ENCODE data around the gene NCAPD3.

NCAPD3 gene

GRCh38 chr11:134250675-134251074, 26.9 kb upstream of the NCAPD3 start:
- no peak for DNase-seq

DNA sequence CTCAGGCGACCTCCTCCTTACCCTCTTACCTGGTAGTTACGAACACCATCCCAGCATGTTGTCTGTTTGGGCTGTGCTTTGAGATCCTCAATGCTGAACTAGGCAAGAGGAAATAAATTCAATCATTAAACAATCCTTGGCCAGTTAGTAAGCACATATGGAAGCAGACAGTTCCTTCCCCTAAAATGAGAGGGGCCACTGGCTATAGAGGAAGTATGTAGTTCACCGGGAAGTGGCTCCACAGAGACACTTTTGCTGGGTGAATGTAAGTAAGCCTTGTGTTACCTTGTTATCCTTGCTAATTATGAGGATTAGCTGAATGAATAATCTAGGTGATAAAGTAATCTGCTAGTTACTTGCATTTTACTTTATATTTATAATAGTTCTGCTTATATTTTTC, 26.5 kb upstream of the NCAPD3 start:
- DNase-seq = no peak

DNA sequence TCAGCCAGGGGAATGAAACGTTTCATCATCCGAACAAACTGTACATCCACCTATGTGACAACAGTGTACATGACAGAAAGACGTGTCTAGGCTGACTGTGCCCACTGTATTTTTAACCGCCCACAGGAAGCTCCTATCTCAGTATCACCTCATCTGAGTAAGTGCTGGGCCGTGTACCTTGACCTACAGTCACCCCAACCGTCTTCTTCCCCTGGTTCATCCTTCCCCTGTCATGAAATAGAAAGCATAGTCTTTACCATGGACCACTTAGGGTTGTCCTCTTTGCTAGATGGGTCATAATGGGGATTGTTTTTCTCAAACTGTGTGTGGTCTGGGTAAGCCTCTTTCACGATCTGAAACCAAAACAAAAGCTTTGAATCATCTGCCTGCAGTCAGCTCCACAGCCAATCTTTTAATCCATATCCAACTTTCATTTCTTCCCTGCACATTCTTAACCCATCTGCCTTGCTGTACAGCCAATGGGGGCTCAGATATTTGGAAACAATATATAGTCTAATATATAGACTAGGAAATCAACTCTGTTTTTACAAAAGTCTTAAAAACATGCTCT, 25.2 kb upstream of the NCAPD3 start:
- no peak for DNase-seq

- DNase-seq = no peak
Observed at GRCh38 chr11:134246678-134247077, 22.9 kb upstream of the NCAPD3 start.

- DNase-seq = no peak
Observed at GRCh38 chr11:134246100-134246499, 22.3 kb upstream of the NCAPD3 start.

DNA sequence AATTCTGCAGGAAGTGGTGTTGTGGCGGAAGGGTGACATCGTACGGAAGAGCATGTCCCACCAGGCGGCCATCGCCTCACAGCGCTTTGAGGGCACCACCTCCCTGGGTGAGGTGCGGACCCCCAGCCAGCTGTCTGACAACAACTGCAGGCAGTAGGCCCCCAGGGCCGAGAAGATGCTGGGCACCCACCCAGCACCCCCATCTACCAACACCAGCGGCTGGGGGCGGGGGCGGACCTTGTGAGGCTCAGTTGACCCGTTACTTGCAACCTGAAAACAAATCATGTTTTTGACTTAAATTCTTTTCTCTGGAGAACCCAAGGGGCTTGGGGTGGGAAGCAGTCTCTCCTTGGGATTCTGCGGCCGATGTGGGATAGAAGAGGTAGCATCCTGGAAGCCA, 21.7 kb upstream of the NCAPD3 start:
- DNase-seq = no peak

- peak; percentile 25 for DNase-seq
Observed at GRCh38 chr11:134244593-134244992, 20.8 kb upstream of the NCAPD3 start.

DNA sequence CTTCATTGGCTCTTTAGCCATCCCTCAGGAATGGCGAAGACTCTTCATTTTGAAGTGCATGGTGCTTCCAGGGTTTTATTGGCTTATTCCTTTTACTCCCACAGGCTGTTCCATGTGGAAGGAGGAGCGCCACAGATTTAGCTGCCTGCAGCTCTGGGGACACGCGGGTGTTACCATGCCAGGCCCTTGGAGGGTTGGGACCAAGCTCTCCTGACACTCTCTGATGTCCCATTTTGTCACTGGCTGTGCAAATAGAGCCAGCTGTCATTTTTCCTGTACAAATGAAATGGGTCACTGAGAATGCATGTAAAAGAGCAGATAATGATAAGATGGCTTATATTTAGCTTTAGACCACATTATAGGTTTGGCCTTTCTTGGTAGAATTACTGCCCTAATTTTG, 20.1 kb upstream of the NCAPD3 start:
- no peak for DNase-seq

- DNase-seq = no peak
Observed at GRCh38 chr11:134242376-134242775, 18.6 kb upstream of the NCAPD3 start.

DNA sequence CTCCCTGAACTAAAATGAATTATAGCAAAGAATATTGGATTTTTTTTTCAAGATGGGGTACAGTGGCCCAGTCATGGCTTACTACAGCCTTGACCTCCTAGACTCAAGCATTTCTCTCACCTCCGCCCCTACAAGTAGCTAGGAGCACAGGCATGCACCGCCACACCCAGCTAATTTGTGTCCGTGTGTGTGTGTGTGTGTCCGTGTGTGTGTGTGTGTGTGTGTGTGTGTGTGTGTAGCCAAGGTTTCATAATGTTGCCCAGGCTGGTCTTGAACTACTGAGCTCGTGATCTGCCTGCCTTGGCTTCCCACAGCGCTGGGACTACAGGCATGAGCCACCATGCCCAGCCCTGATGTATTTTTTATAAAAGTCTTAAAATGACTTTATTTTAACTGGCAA, 16.8 kb upstream of the NCAPD3 start:
- no peak for DNase-seq

DNA sequence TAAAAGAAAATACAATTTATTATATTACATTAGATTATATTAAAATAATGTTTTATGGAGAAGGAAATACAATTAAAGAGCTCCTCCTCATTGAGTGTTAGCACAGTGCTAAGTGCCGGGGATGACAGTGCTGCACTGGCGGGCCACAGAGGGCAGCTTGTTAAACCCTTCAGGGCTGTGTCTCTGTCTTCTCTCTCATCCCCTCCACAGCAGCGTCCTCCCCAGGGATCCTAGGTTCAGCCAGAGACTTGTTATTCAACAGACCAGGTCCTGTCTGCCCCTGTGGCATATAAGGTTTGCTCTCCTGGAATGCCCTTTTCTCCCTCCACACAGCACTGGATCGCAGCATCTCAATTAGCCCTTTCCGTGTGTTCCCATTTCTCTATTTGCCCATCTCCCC, 15.2 kb upstream of the NCAPD3 start:
- DNase-seq = no peak

GRCh38 chr11:134237557-134237922, 13.8 kb upstream of the NCAPD3 start:
- no peak for DNase-seq

DNA sequence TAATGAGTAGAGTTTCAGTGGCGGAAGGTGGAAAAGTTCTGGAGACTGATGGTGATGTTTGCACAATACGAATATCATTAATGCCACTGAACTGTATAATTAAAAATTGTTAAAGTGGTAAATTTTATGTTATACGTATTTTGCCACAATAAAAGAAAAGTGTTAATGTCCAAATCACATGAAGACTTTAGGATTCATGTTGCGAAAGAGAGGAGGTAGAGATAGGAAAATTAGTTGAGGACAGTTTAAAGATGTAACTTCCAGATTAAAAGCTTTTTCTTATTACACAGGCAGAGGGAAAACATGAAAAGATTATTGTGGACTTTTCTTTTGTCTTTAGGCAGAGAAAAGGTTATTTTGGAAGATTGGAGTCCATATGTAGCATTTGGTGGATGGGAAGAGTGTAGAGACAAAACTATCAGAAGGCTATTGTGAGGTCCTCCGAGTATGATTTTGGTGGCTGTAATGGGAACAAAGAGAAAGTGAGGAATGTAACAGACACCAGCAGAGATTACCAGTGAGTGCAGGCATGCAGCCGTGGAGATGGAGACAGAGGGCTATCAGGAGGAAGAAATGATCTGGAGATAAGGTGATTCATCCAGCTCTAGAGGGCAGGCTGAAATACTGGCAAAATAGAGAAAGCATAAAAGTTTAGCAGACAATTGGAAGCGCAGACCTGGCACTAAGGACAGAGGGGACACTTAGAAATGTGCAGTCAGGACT, 13.2 kb upstream of the NCAPD3 start:
- no peak for DNase-seq

DNA sequence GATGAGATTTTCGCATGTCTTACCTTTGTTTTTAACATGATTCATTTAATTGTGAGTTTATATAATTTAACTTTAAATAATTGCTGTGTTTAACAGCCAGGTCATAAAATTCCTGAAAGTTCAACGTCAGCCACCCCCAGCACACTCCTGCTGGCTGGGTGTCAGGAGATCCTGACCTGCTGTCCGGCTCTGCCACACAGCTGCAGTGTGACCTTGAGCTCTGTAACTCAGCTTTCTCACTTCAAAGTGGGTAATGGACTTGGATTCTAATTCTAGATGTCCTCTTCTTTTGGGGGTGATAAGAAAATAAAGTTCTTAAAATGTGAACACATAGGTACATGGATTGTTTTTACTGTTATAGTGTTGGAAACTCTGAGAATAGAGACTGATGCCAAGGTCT, 11.6 kb upstream of the NCAPD3 start:
- DNase-seq = no peak

DNA sequence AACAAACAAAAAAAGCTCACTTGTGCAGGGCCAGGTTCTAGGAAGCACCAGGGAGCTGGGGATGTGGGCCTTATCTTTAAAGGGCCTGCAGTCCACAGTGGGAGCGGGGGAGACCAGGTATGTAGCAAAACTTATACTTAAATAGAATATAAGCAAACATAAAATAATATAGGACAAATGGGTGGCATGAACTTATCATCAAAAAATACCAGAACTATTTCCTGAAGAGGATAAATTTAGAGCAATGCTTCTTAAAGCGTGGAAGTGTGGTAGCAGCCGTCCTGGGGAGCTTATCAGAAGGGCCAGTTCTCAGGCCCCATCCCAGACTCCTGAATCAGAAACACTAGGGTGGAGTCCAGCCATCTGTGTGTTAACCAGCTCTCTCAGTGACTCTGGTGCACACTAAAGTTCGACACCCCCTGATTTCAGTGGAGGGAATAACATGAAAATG, 10.0 kb upstream of the NCAPD3 start:
- DNase-seq = no peak

- no peak for DNase-seq
Observed at GRCh38 chr11:134231958-134232659, 8.3 kb upstream of the NCAPD3 start.

DNA sequence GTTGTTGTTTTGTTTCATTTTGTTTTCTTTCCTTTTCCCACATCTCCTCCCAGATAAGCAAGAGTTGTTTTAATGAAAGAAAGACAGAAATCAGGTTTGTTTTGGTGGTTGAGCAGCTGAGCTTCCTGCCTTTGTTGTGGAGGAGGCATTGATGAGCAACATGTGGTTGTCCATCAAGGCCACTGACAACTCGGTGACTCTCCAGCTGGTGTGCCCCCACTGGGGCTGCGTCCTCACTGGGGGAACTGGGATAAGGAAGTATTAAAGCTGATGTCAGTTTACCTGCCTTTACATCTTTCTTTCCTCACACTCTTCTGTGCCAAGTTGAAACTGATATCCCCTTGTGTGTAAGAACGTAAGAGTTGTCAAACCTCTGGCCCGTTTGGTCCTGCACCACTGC, 6.6 kb upstream of the NCAPD3 start:
- DNase-seq = no peak

- no peak for DNase-seq
Observed at GRCh38 chr11:134229126-134229790, 5.5 kb upstream of the NCAPD3 start.

DNA sequence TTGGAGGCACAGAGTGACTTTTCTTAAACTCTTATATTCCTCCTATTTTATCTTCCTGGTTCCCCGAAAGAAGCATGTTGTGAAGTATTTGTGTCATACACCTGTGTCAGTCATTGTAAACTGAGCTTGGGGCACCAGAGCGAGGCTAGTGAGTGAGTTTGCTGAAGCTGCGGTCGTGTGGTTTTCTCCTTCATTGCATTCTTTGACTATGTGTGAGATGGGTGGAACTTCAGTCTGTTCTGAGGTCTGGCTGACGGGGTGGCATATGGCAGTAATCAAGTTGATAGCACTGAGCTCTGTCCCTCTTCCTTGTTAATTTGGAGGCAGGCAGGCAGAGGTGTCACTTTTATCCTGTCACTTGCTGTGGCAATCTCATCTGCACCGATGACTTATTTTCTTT, 4.9 kb upstream of the NCAPD3 start:
- DNase-seq = peak; percentile 36

DNA sequence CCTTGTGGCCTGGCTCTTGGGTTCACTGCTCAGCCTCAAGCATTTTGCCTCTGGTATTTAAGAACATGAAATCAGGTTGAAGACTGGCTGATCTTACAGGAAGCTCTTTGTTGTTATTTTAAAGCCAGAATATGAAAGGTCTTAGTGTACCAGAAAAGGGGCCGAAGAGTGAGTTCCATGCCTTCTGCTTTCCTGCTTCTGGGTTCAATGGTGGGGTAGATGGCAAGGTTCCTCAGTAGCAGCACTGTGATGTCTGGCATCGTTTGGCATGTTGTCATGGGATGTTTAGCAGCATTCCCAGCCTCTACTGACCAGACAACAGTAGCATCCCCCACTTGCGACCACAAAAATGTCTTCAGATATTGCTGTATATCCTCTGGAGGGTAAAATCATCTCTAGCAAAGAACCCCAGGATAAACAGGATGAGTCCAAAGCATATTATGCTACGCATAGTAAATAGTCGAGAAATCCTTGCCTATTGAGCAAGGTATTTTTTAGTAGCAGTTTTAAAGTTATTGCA, 3.1 kb upstream of the NCAPD3 start:
- no peak for DNase-seq

GRCh38 chr11:134224710-134225664, 1.2 kb upstream of the NCAPD3 start:
- peak; percentile 64 for DNase-seq

- DNase-seq = no peak
Observed at GRCh38 chr11:134223121-134223520, 646 bp downstream of the NCAPD3 start.

Data from CD4-positive, alpha-beta T cell treated with Interleukin-17A for 4 hours (primary cell).